Panc1 (cell line): ENCODE results near the gene CAMK1D. TPM values are rescaled to one million over a fixed set of nuclear protein-coding genes. Genes with fewer than 3 reads are reported as not detected.

Source experiments
- ATAC-seq: fragments of 200-7000 bp; cut with Tn5 transposase; 2 replicates; pipeline ENCODE4 v1.9.1; 2020; ENCODE audit warnings: mild to moderate bottlenecking, moderate library complexity
- BruUV-seq: library from RNA; stranded (reverse); fragments of 400-500 nt; replicated peaks from 2 replicates; lab custom pipeline; 2021; lab: Mats Ljungman, UMichigan
- CTCF ChIA-PET: fragments of 300-600 bp; sonication (Branson Sonifier 250); formaldehyde crosslinking; loops from one replicate; lab custom pipeline; 2022; ENCODE audit warnings: antibody characterized with exemption; lab: Charles Lee
- POLR2A ChIA-PET: fragments of 300-600 bp; sonication (Branson Sonifier 250); formaldehyde crosslinking; loops from one replicate; lab custom pipeline; 2022; ENCODE audit warnings: antibody characterized with exemption; lab: Charles Lee
- DNase-seq: peaks from one replicate; pipeline ENCODE4 v3.0.0-alpha.2; 2010; ENCODE audit warnings: low read depth, low spot score
- H3K27ac ChIP-seq: 2 replicates; pipeline ENCODE4 v1.5.1; 2011; ENCODE audit warnings: mild to moderate bottlenecking, low read length, inconsistent platforms
- H3K27me3 ChIP-seq: fragments of 200-500 bp; sonication (Bioruptor generic); 2 replicates; pipeline ENCODE4 v1.6.0; 2014; ENCODE audit warnings: low read length, inconsistent platforms; ENCODE audit not compliant: control insufficient read depth, insufficient read depth
- H3K36me3 ChIP-seq: fragments of 200-500 bp; sonication (Bioruptor generic); 2 replicates; pipeline ENCODE4 v1.5.1; 2014; ENCODE audit warnings: inconsistent platforms, mild to moderate bottlenecking, low read length, moderate library complexity; ENCODE audit not compliant: control insufficient read depth, insufficient read depth
- H3K4me1 ChIP-seq: 2 replicates; pipeline ENCODE4 v1.5.1; 2011; ENCODE audit warnings: inconsistent platforms, mild to moderate bottlenecking, low read length, moderate library complexity; ENCODE audit not compliant: control insufficient read depth, insufficient read depth
- H3K4me3 ChIP-seq, 2 experiments: 2 replicates each; pipeline ENCODE4 v1.5.1; 2011 to 2012; ENCODE audit warnings: low read depth in 2 of 2, low read length in 2 of 2, mild to moderate bottlenecking in 2 of 2, inconsistent platforms in 1 of 2, moderate library complexity in 1 of 2
- H3K9me3 ChIP-seq: fragments of 200-500 bp; sonication (Bioruptor generic); 2 replicates; pipeline ENCODE4 v1.5.1; 2014; ENCODE audit warnings: low read depth, mild to moderate bottlenecking, inconsistent platforms, low read length, moderate library complexity; ENCODE audit not compliant: control insufficient read depth, insufficient read depth
- CTCF ChIP-seq: fragments of 450-650 bp; IDR thresholded peaks from 2 replicates; pipeline ENCODE4 v1.5.1; 2017; ENCODE audit warnings: mild to moderate bottlenecking
- POLR2AphosphoS5 ChIP-seq: IDR thresholded peaks from 2 replicates; pipeline ENCODE4 v1.6.1; 2012; ENCODE audit warnings: mild to moderate bottlenecking, low read depth, low read length, moderate library complexity
- REST ChIP-seq, 2 experiments: IDR thresholded peaks; 2 replicates each; pipeline ENCODE4 v1.6.1; 2011 to 2012; ENCODE audit warnings: low read depth in 2 of 2, control low read depth in 1 of 2, low read length in 1 of 2, mild to moderate bottlenecking in 1 of 2, moderate library complexity in 1 of 2; ENCODE audit not compliant: insufficient read depth in 1 of 2
- SIN3A ChIP-seq: IDR thresholded peaks from 2 replicates; pipeline ENCODE4 v1.6.1; 2012; ENCODE audit warnings: low read depth, mild to moderate bottlenecking, low read length, moderate library complexity, borderline replicate concordance; ENCODE audit not compliant: insufficient read depth
- TCF7L2 ChIP-seq: IDR thresholded peaks from 2 replicates; pipeline ENCODE4 v1.6.1; 2011; ENCODE audit warnings: mild to moderate bottlenecking, low read depth, low read length, inconsistent platforms
- in situ Hi-C: cut with HindIII; loops from 2 replicates; pipeline ENCODE4 v1.10.0; 2016; ENCODE audit warnings: low sequenced_read_pairs, low pct_unique_long_range_greater_than_20kb
- intact Hi-C: fragments of 100-400 bp; cut with micrococcal nuclease; formaldehyde crosslinking; loops from one replicate; pipeline ENCODE4 v1.10.0; 2022; ENCODE audit not compliant: unreplicated experiment
- total RNA-seq: library from RNA; stranded (reverse); gene quantifications from one replicate; pipeline ENCODE4 v1.2.1, GENCODE V29; 2021; ENCODE audit not compliant: unreplicated experiment

The CAMK1D gene
- total RNA-seq, 1 experiment from 2014 or later: 5.7 TPM

GRCh38 chr10:12613136-12613535 lies 263.8 kb downstream of the CAMK1D start:
- no peak overlapping the region for H3K4me3 ChIP-seq
- no peaks in the 10 kb centered on the region for H3K9me3 ChIP-seq
- ChIA-PET CTCF (no interaction called here), POLR2A (no interaction called here)
- DNase-seq (no peak), ATAC-seq (no peak)
- BruUV-seq: no TSS peak
- H3K27ac ChIP-seq: no peak overlapping the region
- H3K4me1 ChIP-seq: no peaks in the 10 kb centered on the region
- TF ChIP-seq SIN3A (no peak), REST (IDR thresholded peaks at IDR 0.05; ENCODE audit: insufficient read depth in 1 of 2, low read depth in 2 of 2, low read length in 1 of 2) (no peak), CTCF (no peak), POLR2AphosphoS5 (no peak), TCF7L2 (no peak)
- H3K27me3 ChIP-seq: no peaks in the 10 kb centered on the region
- intact Hi-C loops (no loop called here), in situ Hi-C loops (no loop called here)
- H3K36me3 ChIP-seq: no peaks in the 10 kb centered on the region

GRCh38 chr10:12614177-12614995 lies 265.0 kb downstream of the CAMK1D start:
- ChIA-PET CTCF (no interaction called here), POLR2A (no interaction called here)
- Histone ChIP-seq H3K36me3 (no peaks in the 10 kb centered on the region), H3K27me3 (no peaks in the 10 kb centered on the region), H3K4me1 (no peaks in the 10 kb centered on the region), H3K4me3 (no peak overlapping the region), H3K9me3 (no peaks in the 10 kb centered on the region), H3K27ac (no peak overlapping the region)
- no peak for TF ChIP-seq SIN3A
- no peak for TF ChIP-seq TCF7L2
- TF ChIP-seq REST (IDR thresholded peaks at IDR 0.05; ENCODE audit: insufficient read depth in 1 of 2, low read depth in 2 of 2, low read length in 1 of 2): no peak
- TF ChIP-seq CTCF: no peak
- no peak for TF ChIP-seq POLR2AphosphoS5
- no peak for DNase-seq
- ATAC-seq: no peak
- in situ Hi-C loops (no loop called here), intact Hi-C loops (no loop called here)
- no TSS peak for BruUV-seq
